Activated T-cell treated with anti-CD3 and anti-CD28 coated beads for 24 hours (primary cell): ENCODE results near the gene NRP2.

Source experiments
- DNase-seq: peaks from one replicate; pipeline ENCODE4 v3.0.0-alpha.2; 2020; ENCODE audit warnings: low read depth

Gene NRP2

DNA sequence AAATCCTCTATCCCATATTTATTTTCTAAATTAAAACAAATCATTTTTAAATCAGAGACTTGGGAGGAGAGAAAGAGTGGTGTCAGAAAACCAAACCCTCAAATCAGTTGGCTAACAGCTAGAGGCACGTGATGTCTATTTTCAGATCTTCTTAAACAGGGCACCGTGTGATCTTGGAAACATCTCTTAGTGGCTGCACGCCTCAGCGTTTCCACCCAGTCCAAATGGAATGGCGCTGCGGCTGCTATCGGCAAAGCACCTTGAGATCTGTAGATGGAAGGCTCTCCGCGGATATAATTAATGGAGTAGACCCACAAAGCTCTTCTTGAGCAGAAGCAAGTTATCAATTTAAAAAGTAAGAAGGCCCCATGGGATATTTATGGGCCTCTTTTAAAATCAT is 50.0 kb downstream of the NRP2 start:
- DNase-seq = no peak

DNA sequence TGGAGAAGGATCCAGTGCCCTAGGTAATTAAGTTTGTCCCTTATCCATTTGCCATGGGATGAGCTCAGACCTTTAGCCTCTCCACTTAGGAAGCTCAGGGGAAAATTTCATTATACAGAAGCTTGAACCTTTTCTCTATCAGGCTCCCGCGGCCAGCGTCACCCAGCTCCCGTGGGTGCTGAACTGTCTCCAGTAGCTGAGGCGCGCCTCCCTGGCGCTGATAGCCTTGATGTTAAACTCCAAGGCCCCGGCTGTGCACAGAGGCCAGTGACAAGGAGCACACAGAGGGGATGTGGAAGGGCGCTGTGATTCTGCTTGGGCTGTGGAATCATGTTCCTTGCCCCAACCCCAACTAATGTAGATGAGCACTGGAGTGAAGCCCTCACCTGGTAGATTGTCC is 50.8 kb downstream of the NRP2 start:
- no peak for DNase-seq

DNA sequence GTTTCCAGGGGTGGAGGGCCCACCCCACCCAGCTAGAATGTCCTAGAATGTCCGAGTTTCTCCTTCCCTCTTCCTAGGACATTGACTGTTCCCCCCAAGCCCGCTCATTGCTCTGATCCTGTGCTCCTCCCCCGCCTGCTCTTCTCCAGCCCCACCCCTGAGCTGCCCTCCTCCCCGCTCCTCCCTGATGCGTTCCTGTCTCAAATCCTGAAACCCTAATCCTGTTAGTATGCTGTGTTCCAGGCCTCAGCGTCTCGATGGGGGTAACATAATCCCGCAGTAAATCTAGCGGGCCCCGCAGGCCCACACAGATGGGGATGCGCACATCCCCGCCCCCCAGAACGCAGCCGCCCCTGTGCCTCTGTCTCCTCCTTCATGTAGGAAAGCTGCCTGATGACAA is 51.3 kb downstream of the NRP2 start:
- no peak for DNase-seq

DNA sequence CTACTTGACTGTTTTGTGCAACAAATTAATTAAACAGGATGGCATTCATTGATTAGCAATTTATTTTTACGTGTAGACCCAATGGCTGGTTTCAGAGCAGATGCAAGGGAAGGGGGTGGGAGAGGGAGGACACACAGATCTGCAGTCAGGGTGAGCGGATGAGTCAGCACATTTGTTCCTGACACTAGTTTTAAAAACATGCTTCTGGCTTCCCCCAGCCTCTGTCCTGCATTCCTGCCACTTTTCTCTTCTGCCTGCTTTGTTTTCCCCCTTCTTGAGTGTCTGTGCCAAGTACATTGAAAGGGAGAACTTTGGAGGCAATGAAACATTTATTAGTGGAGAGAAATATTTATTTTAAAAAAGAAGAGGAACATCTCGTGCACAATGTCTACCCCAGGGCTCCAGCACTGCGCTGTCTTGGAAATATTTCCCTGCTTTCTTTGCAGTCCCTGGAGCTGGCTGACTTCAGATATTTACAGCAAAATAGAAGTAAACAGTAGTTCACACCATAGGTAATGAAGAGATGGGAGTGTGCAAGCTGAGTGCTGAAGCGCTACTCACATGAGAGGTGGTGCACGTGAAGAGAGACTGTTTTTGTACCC is 52.2 kb downstream of the NRP2 start:
- DNase-seq = no peak

DNA sequence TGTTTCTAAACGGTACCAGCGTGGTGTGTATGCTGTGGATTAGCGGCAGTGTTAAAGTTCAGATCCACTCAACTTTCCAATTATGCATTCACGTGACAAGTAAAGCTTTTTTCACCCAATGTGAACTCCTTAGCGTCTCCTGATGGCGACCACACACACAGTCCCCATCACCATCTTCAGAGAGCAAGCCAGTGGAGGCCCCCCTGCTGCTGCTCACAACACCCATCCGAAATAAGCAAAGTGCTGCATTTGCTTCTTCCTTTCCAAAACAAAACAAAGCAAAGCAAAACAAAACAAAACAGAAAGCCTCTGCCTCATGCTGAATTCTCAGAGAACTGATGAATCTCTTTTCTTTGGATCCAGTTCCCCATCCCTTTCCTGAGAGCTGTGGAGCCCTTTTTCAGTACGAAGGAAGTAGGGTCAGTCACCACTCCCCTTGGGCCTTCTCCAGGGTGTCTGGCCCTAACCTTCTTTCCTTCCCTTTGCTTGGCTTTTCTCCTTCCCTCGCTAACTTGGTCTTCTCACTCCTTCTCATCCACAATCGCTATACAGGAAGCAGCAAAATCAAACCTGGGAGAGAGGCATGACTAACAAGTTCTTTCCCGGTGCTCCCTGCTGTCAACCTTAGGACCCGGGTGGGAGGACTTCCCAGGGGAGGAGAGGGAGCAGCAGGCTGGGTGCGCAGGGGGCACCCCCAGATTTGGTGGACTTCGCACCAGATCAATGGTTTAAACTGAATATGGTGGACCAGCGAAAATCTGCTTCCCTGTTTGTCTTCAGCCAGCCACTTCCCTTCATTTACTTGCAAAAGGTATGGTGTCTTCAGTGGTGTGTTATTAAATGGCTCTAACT is 56.0 kb downstream of the NRP2 start:
- DNase-seq = no peak

DNA sequence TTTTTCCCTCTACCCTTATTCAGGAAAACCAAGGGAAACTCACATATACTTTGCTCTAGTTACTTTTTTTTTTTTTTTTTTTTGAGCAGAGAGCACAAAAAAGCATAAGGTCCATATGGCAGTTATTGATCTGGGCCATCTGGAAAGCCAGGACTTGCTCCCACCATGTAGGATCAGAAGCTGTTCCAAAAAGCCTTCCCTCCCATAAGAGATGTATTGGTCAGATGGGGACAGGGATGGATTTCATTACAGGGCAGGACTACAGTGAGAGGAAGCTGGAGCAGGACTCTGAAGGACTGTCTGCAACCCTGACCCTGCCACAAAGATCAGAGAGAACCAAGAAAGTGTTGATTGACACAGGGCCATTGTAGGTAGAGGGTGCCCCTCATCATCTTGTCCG is 57.3 kb downstream of the NRP2 start:
- no peak for DNase-seq

DNA sequence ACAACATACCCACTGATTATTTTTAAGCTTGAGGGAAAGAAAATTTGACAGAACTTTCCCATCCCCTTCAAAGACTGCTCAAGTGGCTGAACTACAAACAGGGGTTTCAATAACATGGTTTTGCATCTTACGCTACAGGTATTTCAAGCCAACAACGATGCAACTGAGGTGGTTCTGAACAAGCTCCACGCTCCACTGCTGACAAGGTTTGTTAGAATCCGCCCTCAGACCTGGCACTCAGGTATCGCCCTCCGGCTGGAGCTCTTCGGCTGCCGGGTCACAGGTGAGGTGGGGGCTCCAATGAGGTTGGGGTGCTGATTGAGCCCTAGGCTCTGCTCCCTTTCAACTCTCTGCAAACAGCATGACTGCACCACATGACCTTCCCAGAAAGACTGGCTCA is 58.1 kb downstream of the NRP2 start:
- no peak for DNase-seq

DNA sequence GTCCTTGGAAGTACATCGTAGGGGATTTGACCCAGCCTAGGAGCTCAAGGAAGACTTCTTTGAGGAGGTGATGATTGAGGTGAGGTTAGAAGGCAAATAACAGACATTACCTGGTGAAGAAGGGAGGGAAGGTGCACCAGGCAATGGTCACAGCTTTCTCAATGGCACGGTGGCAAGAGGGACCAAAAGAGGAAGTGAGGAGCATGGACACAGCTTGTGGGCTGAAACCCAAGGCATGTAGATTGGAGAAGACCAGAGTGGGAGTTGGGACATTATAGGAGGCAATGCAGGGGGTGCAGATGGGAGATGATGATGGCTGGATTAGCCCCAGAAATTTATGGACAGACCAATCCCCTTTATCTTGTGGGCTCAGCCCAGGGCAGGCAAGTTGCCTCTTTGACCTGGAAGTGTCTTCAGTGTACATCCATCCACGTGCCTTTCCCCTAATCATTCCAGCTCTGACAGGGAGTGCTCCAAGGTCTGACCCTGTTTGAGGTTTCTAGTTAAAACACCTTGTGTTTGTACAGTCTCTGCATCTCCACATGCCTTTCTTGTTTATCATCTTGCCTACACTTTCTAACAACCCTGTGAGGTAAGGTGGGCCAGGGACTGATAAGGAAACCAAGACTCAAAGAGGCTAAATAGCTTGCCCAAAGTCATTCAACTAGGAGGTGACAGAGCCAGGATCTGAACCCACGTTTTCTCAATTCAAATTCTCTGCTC is 59.1 kb downstream of the NRP2 start:
- no peak for DNase-seq

DNA sequence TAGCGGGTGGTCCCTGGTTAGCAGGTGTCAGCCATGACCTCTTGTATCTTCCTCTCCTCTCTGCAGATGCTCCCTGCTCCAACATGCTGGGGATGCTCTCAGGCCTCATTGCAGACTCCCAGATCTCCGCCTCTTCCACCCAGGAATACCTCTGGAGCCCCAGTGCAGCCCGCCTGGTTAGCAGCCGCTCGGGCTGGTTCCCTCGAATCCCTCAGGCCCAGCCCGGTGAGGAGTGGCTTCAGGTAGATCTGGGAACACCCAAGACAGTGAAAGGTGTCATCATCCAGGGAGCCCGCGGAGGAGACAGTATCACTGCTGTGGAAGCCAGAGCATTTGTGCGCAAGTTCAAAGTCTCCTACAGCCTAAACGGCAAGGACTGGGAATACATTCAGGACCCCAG is 60.8 kb downstream of the NRP2 start:
- DNase-seq = no peak

DNA sequence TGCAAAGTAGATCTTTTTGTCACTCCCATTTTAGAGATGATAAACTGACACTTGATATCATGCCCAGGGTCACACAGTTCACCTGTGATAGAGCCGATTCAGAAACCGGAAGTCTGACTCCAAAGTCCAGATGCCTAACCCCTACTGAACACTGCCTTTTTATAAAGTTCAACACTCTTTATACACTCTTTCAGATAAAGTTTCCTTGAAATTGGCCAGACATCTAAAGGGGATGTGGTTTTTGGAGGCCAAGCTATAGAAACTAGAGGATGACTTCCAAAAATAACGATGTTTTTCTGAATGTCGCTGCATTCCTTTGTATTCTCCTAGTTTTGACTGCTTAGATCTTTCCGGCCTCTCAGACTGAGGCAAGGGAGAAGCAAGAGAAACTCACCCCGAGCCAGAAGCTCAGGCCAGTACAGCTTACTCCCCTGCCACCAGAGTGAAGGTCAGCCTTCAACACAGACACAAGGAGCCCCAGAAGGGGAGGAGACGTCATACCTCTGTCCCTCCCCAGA is 61.8 kb downstream of the NRP2 start:
- no peak for DNase-seq

DNA sequence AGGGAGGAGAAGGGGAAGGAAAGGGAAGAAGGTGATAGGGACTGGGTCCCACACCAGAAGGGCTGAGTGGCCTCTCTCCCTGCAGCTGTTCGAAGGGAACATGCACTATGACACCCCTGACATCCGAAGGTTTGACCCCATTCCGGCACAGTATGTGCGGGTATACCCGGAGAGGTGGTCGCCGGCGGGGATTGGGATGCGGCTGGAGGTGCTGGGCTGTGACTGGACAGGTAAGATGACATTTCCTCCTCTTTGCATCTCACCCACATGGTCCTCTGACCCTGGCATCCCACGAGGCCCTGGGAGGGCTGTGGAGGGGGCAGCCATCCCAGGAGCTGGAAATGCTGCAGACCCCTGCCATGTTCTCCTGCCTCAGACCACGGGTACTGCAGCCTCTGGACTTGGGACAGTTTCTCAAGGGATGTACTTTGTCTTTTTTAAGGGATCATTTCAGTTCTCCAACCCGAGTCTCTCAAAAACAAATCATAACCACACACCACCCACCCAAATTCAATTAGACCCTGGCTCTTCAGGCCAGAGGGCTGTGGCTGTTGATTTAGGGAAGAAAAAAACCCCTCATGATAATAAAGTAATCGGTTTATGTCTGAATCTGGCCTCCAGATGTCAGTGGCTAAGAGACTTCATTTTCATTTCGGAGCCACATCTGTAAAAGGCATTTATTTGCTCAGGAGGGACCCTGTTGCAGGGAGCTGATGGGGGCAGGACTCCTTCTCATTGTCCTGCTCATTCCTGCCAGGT is 63.5 kb downstream of the NRP2 start:
- DNase-seq = no peak

DNA sequence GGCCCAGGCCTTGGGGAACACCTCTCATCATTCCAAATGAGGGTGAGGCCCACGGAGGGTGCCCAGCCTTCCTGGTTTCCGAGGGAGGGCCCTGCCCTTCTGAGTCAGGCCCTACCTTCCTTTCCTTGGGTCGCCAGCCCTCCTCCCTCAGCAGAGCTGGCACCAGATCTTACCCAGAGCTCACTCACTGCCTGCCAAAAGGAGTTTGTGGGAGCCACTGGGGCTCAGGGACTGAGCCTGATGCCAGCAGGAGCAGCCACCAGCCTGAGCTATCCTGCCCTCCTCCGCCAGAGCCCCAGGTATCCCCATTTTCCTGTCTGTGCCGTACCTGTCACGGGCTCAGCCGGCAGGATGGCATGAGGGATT is 64.1 kb downstream of the NRP2 start:
- no peak for DNase-seq

DNA sequence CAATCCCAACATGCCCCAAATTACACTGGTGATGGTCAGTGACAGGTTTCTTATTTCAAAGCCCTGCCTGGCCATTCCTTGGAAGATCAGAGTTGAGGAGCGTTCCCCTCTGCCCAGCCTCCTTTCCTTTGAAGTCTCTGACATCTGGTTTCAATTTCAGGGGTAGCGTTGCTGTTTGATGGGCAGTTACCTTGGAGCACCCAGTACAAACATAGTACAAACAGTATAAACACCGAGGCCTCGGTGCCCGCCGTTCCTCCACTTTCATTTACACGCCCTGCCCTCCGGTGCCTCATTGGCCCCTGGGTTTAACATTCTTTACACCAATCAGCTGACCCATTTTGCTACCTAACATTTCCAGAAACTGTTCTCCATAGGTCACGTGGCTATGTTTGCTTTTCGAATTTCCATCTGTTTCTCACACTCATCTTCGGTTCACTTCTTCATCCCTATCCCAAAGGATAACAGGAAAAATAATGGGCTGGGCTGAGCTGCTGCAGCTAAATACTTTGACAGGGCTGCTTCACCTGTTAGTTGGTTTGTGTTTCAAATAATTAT is 65.6 kb downstream of the NRP2 start:
- DNase-seq = no peak

DNA sequence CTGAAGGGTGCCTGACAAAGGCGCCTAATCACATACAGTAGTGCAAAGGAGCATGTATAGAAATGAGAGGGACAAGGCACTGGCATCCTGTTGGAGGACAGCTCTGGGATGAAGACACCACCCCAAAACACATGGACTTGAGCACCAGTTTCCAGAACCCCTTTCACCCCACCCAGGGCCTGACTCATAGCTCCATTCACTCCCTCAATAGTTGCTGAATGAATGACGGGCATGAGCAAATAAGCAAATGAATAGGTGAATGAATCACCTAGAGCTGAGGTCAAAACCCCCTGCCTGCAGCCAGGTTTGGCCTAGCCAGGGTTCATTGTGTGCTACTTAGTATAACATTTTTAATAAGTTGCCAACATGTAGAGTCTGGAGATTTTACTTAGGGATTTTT is 66.3 kb downstream of the NRP2 start:
- DNase-seq = no peak

DNA sequence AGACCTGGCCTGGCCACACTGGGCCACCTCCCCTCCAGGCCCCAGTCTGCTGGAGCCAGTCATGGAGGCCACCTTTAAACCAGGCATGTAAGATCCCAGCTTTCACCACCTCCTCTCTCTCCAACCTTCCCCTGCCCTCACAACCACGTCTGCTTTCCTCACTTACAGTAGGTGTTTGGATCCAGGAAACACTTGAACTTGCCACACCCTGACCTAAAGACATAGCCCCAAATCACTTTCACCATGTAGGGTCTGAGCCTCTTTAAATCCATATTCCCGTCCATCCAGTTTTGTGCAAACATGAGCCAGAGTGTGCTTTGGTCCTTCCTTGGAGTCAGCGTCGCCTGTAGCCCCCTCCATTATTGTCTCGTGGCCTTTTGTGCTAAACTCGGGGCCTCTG is 66.8 kb downstream of the NRP2 start:
- no peak for DNase-seq

DNA sequence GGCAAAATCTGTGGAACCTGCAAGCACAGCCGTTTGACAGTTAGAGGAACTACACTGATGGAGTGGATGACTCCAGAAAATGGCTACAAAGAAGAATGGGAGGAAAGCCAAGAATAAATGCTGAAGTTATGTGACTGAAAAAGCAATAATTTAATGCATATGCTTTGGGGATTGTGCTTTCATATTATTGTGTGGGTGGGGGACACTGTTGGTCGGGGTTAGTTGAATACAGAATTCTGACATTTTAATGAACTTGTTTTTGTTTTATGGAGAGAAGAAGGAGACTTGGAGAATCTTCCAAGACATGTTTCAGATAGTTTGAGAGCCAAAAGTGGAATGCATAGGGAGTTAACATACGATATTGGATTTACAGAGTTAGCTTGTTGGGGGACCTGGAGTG is 68.5 kb downstream of the NRP2 start:
- DNase-seq = no peak

DNA sequence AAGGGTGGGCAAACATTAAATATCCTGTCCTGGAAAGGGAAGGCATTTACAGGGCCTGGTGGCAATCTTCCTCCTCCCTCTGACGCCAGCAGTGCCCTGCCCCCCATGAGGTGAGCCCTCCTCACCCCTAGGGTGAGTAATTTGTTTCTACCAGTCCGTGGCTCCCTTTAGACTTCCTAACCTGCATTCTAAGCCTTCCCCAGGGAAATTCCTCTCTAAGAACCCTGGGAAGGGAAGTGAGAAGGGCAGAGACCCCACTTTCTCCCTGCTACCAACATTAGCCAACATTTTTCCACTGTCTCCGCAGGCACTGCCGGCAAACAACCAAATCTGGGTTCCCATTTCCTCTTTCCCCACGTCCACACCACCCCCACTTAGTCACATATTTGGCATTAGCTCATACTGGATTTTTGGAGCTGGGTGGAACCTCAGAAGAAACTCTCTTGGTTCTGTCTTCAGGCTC is 69.3 kb downstream of the NRP2 start:
- DNase-seq = no peak

DNA sequence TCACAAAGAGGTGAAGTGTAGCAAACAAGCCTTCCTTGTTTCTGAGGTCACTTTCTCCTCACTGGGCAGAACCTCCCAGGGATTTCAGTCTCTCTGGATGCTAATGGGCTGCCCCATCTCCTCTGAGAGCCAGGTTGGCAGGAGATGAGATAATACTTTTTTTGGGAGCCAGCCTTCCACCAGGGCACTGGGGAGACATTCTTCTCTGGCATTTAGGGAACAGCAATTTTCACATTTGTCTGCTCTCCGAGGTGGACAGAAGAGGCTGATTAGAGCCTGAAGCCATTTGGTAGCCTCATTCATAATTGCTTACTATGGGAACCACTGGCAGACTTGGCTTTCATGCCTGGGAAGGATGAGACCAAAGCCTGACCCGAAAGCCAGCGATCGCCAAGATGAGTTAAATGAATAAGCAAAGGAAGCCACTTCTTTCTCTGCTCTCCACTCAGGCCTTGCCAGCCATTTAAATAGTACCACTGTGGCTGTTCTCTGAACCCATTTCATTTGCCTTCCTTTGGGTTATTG is 70.1 kb downstream of the NRP2 start:
- no peak for DNase-seq

DNA sequence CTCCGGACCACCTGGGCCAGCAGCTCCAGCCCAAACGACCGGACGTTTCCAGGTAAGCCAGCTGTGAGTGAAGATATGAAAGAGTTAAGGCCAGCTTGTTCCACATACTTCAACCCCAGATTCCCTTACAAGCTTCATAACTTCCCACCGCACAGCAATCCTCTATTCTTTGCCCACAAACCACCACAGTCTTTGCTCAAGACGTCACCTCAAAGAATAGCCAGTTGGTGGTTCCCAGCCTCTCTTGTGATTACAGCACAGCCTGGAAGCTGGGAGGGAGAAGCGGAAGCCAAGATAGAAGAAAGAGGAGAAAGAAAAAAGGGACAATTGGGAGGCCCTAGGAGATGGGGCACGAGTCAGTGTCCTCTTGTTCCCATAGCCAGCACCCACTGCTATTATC is 70.6 kb downstream of the NRP2 start:
- DNase-seq = no peak

DNA sequence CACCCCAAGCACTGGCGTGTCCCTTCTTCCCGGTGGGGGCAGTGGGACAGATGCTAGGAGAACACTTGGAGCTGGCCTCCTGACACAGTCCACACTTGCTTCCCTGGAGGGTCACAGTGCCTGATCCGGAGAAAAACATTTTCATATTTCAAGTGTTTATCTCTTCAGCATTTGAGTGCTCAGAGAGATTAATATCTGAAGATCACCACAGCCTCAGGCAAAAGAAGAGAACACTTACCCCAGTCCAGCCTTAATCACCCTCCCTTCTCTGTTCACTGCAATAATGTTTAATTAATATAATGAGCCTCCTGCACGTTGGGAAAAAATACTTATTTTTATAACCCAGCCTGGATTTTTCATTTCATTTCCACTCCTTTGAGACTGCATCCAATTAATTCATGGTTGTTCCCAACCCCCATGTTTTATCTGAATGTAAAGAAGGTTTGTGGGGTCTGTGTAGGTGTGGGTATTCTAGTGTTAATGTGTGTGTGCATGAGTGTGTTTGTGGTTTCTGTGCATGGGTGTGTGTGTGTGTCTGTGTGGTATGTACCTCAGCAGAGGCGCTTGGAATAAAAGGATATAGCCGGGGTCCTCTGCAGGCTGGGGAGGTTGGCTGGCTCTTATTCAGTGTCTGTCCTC is 72.1 kb downstream of the NRP2 start:
- DNase-seq = no peak

DNA sequence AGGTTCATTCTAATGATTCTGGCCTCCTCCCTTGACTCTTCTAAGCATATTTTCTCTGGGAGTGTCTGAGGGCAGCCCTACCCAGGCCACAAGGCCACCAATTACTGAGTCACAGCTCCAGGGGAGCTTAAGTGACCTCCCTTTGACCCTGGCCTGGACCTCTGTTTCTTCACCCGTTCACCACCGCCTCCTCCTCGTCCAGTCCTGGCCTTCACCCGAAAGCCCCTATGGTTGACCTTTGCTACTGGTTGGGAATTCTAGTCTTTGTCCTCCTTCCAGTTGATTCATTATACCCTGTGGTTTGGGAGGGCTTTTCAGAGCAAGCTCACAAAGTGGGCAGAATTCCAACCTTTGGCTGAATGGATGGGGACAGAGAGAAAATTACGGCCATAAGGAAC is 72.6 kb downstream of the NRP2 start:
- no peak for DNase-seq
